ENCODE results near the gene PAX2. TPM values are rescaled to one million over a fixed set of nuclear protein-coding genes. Genes with fewer than 3 reads are reported as not detected.

Gene PAX2
- total and polyA plus RNA-seq, 2 of the 8 experiments (the other 6 are each of a cell fraction or from before 2014, with no cell fraction given) = 0.02 TPM; not detected in 1

DNA sequence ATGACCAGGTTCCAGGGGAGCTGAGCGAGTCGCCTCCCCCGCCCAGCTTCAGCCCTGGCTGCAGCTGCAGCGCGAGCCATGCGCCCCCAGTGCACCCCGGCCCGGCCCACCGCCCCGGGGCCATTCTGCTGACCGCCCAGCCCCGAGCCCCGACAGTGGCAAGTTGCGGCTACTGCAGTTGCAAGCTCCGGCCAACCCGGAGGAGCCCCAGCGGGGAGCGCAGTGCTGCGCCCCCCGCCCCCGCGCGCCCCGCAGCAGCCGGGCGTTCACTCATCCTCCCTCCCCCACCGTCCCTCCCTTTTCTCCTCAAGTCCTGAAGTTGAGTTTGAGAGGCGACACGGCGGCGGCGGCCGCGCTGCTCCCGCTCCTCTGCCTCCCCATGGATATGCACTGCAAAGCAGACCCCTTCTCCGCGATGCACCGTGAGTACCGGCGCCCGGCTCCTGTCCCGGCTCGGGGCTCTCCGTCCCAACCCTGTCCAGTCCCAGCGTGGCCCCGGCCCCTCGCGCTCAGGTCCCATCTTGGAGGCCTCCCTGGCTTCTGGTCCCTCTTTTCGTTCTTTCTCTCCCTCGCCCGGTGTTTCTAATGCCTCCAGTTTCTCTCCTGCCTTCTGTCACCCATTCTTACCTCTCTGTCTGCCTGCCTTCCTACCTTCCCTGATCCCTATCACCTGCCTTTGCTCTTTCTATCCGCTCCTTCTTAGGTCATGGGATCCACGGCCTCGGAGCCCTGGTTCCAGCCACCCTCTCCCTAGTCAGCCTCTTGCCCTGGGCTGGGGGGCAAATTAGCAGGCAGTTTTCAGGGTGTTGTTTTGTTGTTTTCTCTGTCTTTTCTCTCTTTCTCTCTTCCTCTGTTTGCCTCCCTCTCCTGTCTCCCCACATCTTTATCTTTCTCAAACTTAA is 751 bp downstream of the PAX2 start (continued):
- TF ChIP-seq JUN (IDR thresholded peaks at IDR 0.05; ENCODE audit: low read depth, low read length) (no peak), SUZ12 (IDR thresholded peaks at IDR 0.05; ENCODE audit: low read length) (peak; percentile 65), RFX5 (IDR thresholded peaks at IDR 0.05; ENCODE audit: borderline replicate concordance, low read depth, low read length) (no peak), GABPA (IDR thresholded peaks at IDR 0.05; ENCODE audit: borderline replicate concordance, insufficient read depth, low read length) (no peak), HDAC2 (IDR thresholded peaks at IDR 0.05; ENCODE audit: borderline replicate concordance in 1 of 2, low read depth in 2 of 2, low read length in 2 of 2) (no peak), EZH2 (IDR thresholded peaks at IDR 0.05; ENCODE audit: low read depth, low read length, severe bottlenecking) (peak; percentile 94), MAFK (IDR thresholded peaks at IDR 0.05; ENCODE audit: low read depth, low read length) (no peak), NANOG (IDR thresholded peaks at IDR 0.05; ENCODE audit: insufficient read depth, low read depth, low read length, poor library complexity, severe bottlenecking) (no peak), KDM4A (IDR thresholded peaks at IDR 0.05; ENCODE audit: low read depth, low read length, severe bottlenecking) (peak; percentile 44)

Measured in H1 (cell line).